B cell (primary cell): ENCODE results near the gene CCDC57. TPM values are rescaled to one million over a fixed set of nuclear protein-coding genes. Genes with fewer than 3 reads are reported as not detected.

Experiments
- ATAC-seq: fragments of 200-7000 bp; cut with Tn5 transposase; one replicate; pipeline ENCODE4 v1.10.0; 2021; ENCODE audit warnings: low read depth, mild to moderate bottlenecking, moderate number of reproducible peaks, moderate library complexity
- CTCF ChIA-PET: fragments of 350-600 bp; sonication (Branson Sonifier 250); formaldehyde crosslinking; loops from one replicate; lab custom pipeline; 2021; ENCODE audit warnings: antibody characterized with exemption, inconsistent platforms; lab: Charles Lee
- POLR2A ChIA-PET: fragments of 350-600 bp; sonication (Branson Sonifier 250); formaldehyde crosslinking; loops from one replicate; lab custom pipeline; 2021; ENCODE audit warnings: antibody characterized with exemption; lab: Charles Lee
- DNase-seq: peaks from one replicate; pipeline ENCODE4 v3.0.0; 2013
- H2AFZ ChIP-seq: 2 replicates; pipeline ENCODE4 v1.6.1; 2012; ENCODE audit warnings: mild to moderate bottlenecking, low read depth, low read length; ENCODE audit not compliant: insufficient read depth, poor library complexity, severe bottlenecking
- H3K27ac ChIP-seq, 2 donors: 1 replicate in 1 of 2; 2 replicates in 1 of 2; pipeline ENCODE4 v1.5.1; 2012 to 2013; ENCODE audit warnings: low read length in 2 of 2, mild to moderate bottlenecking in 2 of 2, moderate library complexity in 1 of 2
- H3K27me3 ChIP-seq, 4 experiments: fragments of 200-600 bp in 1 of 4; sonication (generic) in 1 of 4; replicated peaks in 1 of 4; 1 replicate in 2 of 4; 2 replicates in 2 of 4; pipeline versions ENCODE4 v1.6.1 to v1.7.0; 2013 to 2016; ENCODE audit warnings: low read length in 3 of 4, mild to moderate bottlenecking in 2 of 4, mixed read lengths in 1 of 4, moderate library complexity in 1 of 4; ENCODE audit not compliant: insufficient read depth in 4 of 4, control insufficient read depth in 3 of 4; ENCODE audit errors: control extremely low read depth in 1 of 4
- H3K36me3 ChIP-seq, 2 experiments: replicated peaks in 1 of 2; 1 replicate in 1 of 2; 2 replicates in 1 of 2; pipeline versions ENCODE4 v1.6.1 to v1.7.1; 2013; ENCODE audit warnings: low read length in 1 of 2; ENCODE audit not compliant: insufficient read depth in 2 of 2, control insufficient read depth in 1 of 2; ENCODE audit errors: control extremely low read depth in 1 of 2, extremely low read depth in 1 of 2
- H3K4me1 ChIP-seq, 2 donors: fragments of 200-600 bp in 1 of 2; sonication (generic) in 1 of 2; 1 replicate in 1 of 2; 2 replicates in 1 of 2; pipeline versions ENCODE4 v1.5.1 to v1.6.1; 2013 to 2017; ENCODE audit warnings: low read length in 2 of 2; ENCODE audit not compliant: control insufficient read depth in 2 of 2, insufficient read depth in 2 of 2
- H3K4me2 ChIP-seq: replicated peaks from 2 replicates; pipeline ENCODE3; 2012; ENCODE audit warnings: mild to moderate bottlenecking, low read depth, low read length; ENCODE audit not compliant: poor library complexity, severe bottlenecking
- H3K4me3 ChIP-seq, 5 experiments: fragments of 200-600 bp in 1 of 5; sonication (generic) in 1 of 5; 1 replicate in 3 of 5; 2 replicates in 2 of 5; pipeline versions ENCODE4 v1.5.1 to v1.7.0; 2011 to 2016; ENCODE audit warnings: low read length in 4 of 5, mild to moderate bottlenecking in 4 of 5, low read depth in 2 of 5, control low read depth in 1 of 5, moderate library complexity in 1 of 5; ENCODE audit not compliant: insufficient read depth in 1 of 5; ENCODE audit errors: control extremely low read depth in 1 of 5, extremely low read depth in 1 of 5
- H3K79me2 ChIP-seq: fragments of 200-600 bp; sonication (generic); one replicate; pipeline ENCODE4 v1.6.0; 2016; ENCODE audit warnings: low read length; ENCODE audit not compliant: control insufficient read depth, insufficient read depth
- H3K9ac ChIP-seq: fragments of 200-600 bp; sonication (generic); 2 replicates; pipeline ENCODE4 v1.6.1; 2017; ENCODE audit warnings: mild to moderate bottlenecking, low read length, moderate library complexity
- H3K9me3 ChIP-seq, 3 donors: one replicate each; pipeline versions ENCODE4 v1.6.1 to v1.7.1; 2013; ENCODE audit warnings: low read length in 2 of 3; ENCODE audit not compliant: control insufficient read depth in 2 of 3, insufficient read depth in 1 of 3; ENCODE audit errors: control extremely low read depth in 1 of 3
- H4K20me1 ChIP-seq: 2 replicates; pipeline ENCODE4 v1.6.0; 2012; ENCODE audit warnings: mild to moderate bottlenecking, low read length; ENCODE audit not compliant: insufficient read depth, control insufficient read depth, poor library complexity, severe bottlenecking
- H3K27ac Mint-ChIP-seq: one replicate; pipeline ENCODE4 v1.8.0; 2021; ENCODE audit warnings: mixed read lengths
- H3K27me3 Mint-ChIP-seq: one replicate; pipeline ENCODE4 v1.8.0; 2021; ENCODE audit warnings: mixed read lengths
- H3K4me1 Mint-ChIP-seq: one replicate; pipeline ENCODE4 v1.8.0; 2021; ENCODE audit warnings: mixed read lengths
- H3K4me3 Mint-ChIP-seq: one replicate; pipeline ENCODE4 v1.8.0; 2021; ENCODE audit warnings: mixed read lengths
- H3K9me3 Mint-ChIP-seq: one replicate; pipeline ENCODE4 v1.8.0; 2022; ENCODE audit warnings: mixed read lengths; ENCODE audit not compliant: insufficient read depth
- EZH2 ChIP-seq: IDR thresholded peaks from 2 replicates; pipeline ENCODE4 v1.6.1; 2012; ENCODE audit warnings: borderline replicate concordance, low read depth, mild to moderate bottlenecking, moderate library complexity, low read length; ENCODE audit not compliant: insufficient read depth, poor library complexity, severe bottlenecking
- WGBS: methylation state at CpG from one replicate; pipeline ENCODE4 v1.1.5; 2013; ENCODE audit warnings: missing lambda C conversion rate; ENCODE audit not compliant: insufficient coverage; 5-methylcytosine and 5-hydroxymethylcytosine counted together
- intact Hi-C: fragments of 100-400 bp; cut with micrococcal nuclease; formaldehyde crosslinking; loops from one replicate; pipeline ENCODE4 v1.10.0; 2022
- polyA plus RNA-seq: library from polyadenylated mRNA; depleted of rRNA; stranded (reverse); fragments of >200 nt; gene quantifications from 2 replicates; pipeline ENCODE4 v1.2.3, GENCODE V29; 2012
- total RNA-seq, 2 donors: library from RNA; stranded (reverse); fragments of 120-200 nt in 1 of 2; gene quantifications; 1 replicate in 1 of 2; 2 replicates in 1 of 2; pipeline versions ENCODE4 v1.2.3 to v1.2.4, GENCODE V29; 2013 to 2022
- TF ChIP-seq, protein P1 (sequence below): fragments of 200-600 bp; IDR thresholded peaks from one replicate; pipeline ENCODE4 v1.8.0; 2022; ENCODE audit warnings: antibody characterized with exemption, mild to moderate bottlenecking

CCDC57 gene
- total and polyA plus RNA-seq, 2 donors (not counting 1 experiment from before 2014, with no cell fraction given) = 49.7 to 67.2 TPM

DNA sequence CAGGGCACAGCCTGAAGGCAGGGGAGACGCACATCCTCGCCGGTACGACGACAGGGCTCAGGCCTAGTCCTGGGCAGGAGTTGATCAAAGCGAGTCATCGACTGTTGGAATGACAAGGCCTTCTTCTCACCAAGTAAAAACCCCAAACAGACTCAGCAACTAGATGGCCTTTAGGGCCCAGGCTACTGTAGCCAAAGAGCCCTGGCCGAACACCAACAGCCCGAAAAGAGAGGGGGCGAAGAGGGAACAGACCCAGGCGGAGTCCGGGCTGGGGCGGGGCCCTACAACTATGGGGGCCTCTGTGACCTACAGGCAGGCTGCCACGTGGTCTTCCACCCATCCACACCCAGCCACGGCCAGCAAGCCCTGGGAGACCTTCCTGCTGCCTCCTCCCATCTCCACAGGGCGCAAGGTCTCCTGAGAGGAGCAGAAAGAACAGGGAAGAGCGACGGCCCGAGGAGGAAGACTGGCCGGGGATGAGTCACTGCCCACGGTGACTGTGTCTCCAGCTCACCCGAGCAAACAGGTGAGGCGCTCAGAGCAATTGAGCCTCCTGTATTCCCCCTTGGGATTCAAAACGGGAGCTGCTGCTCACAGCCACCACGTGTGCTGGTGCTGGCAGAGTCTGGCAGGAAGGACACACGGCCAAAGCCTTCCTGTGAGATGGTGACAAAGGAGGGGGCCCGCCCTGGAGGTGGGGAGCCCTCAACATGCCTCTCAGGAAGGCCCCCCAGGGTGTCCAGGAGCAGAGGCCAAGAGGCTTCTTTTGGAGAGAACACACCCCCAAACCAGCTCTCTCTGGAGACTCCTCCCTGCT is 33.9 kb upstream of the CCDC57 start:
- Mint-ChIP-seq H3K27me3 (no peaks in the 10 kb centered on the region), H3K9me3 (no peaks in the 10 kb centered on the region), H3K27ac (peak overlapping the region; percentile 82), H3K4me1 (peaks cover 28% of the 10 kb centered on the region), H3K4me3 (no peak overlapping the region)
- Histone ChIP-seq H2AFZ (no peak overlapping the region), H3K4me2 (peak overlapping the region; percentile 27), H3K9ac (no peak overlapping the region), H3K4me3 (no peak overlapping the region), H3K36me3 (peaks cover 0 to 90% of the 10 kb centered on the region in 2 experiments), H3K79me2 (peaks cover 87% of the 10 kb centered on the region), H3K27ac (peak overlapping the region in 1 of 2 donors; percentile 66), H3K9me3 (peaks cover 0 to 4% (median 0%) of the 10 kb centered on the region in 3 donors), H3K4me1 (peaks cover 1 to 17% of the 10 kb centered on the region in 2 donors), H4K20me1 (peaks cover 100% of the 10 kb centered on the region), H3K27me3 (no peaks in the 10 kb centered on the region)
- ATAC-seq (peak; percentile 40), DNase-seq (peak; percentile 31)
- TF ChIP-seq, protein P1, sequence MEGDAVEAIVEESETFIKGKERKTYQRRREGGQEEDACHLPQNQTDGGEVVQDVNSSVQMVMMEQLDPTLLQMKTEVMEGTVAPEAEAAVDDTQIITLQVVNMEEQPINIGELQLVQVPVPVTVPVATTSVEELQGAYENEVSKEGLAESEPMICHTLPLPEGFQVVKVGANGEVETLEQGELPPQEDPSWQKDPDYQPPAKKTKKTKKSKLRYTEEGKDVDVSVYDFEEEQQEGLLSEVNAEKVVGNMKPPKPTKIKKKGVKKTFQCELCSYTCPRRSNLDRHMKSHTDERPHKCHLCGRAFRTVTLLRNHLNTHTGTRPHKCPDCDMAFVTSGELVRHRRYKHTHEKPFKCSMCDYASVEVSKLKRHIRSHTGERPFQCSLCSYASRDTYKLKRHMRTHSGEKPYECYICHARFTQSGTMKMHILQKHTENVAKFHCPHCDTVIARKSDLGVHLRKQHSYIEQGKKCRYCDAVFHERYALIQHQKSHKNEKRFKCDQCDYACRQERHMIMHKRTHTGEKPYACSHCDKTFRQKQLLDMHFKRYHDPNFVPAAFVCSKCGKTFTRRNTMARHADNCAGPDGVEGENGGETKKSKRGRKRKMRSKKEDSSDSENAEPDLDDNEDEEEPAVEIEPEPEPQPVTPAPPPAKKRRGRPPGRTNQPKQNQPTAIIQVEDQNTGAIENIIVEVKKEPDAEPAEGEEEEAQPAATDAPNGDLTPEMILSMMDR = no peak
- no peak for TF ChIP-seq EZH2
- 63% methylated on average over 25 of the region's 27 CpGs for WGBS
- CTCF ChIA-PET = interaction anchor here (1.3 kb wide), 1 partner anchor 55 kb away, joined by 3 read pairs; no protein-coding TSS in a partner anchor
- intact Hi-C loops = no loop called here
- POLR2A ChIA-PET = interaction anchor here (0.8 kb wide), 1 partner anchor 46 kb away, joined by 3 read pairs; no protein-coding TSS in a partner anchor

DNA sequence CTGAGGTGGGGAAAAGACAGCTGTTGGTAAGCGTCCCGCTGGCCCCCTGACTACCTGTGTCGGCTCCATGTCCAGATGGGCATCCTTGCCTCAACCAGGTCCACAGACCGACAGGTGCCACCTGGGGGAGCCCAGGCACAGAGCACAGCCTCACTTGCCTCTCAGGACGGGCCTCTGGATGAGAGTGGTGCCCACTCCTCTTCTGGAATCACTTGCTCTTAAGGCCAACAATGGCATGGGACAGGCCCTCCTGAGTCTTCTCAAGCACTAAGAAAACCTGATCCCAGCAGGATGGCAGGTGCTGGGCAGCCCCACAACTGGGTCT is 33.4 kb upstream of the CCDC57 start:
- H3K4me1 ChIP-seq = peaks cover 3 to 22% of the 10 kb centered on the region in 2 donors
- H3K27ac ChIP-seq = peak overlapping the region in 1 of 2 donors; percentile 66
- peaks cover 100% of the 10 kb centered on the region for H4K20me1 ChIP-seq
- H3K4me2 ChIP-seq = no peak overlapping the region
- H3K4me1 Mint-ChIP-seq = peaks cover 31% of the 10 kb centered on the region
- ChIA-PET CTCF (interaction anchor here (1.3 kb wide), 1 partner anchor 55 kb away, joined by 3 read pairs; no protein-coding TSS in a partner anchor), POLR2A (no interaction called here)
- H3K9me3 ChIP-seq = peaks cover 0 to 4% (median 0%) of the 10 kb centered on the region in 3 donors
- WGBS = 93% methylated on average over 5 of the region's 5 CpGs
- H3K27ac Mint-ChIP-seq = peak overlapping the region; percentile 82
- TF ChIP-seq EZH2 = no peak
- TF ChIP-seq, protein P1 = no peak
- H3K9me3 Mint-ChIP-seq = no peaks in the 10 kb centered on the region
- H3K9ac ChIP-seq = no peak overlapping the region
- H3K79me2 ChIP-seq = peaks cover 87% of the 10 kb centered on the region
- H3K4me3 ChIP-seq = no peak overlapping the region
- intact Hi-C loops = no loop called here
- no peak overlapping the region for H2AFZ ChIP-seq
- peaks cover 0 to 87% of the 10 kb centered on the region in 2 experiments for H3K36me3 ChIP-seq
- H3K27me3 ChIP-seq = no peaks in the 10 kb centered on the region
- DNase-seq (no peak), ATAC-seq (no peak)
- no peaks in the 10 kb centered on the region for H3K27me3 Mint-ChIP-seq
- H3K4me3 Mint-ChIP-seq = no peak overlapping the region
